Gastroesophageal sphincter (tissue), 3 donors: ENCODE data around the gene ZRANB3.

Experiments used
- POLR2A ChIP-seq, 2 donors: fragments of 450-650 bp; IDR thresholded peaks; one replicate each; pipeline ENCODE4 v1.6.1; 2017; ENCODE audit warnings: antibody characterized with exemption in 2 of 2, mild to moderate bottlenecking in 2 of 2, moderate library complexity in 1 of 2
- TF ChIP-seq, protein P1 (sequence below), 4 experiments: fragments of 200-600 bp in 2 of 4; fragments of 450-650 bp in 2 of 4; sonication (generic) in 1 of 4; IDR thresholded peaks; one replicate each; pipeline ENCODE4 v1.5.1; 2017 to 2019; ENCODE audit warnings: antibody characterized with exemption in 4 of 4, mild to moderate bottlenecking in 2 of 4, moderate library complexity in 2 of 4

DNA sequence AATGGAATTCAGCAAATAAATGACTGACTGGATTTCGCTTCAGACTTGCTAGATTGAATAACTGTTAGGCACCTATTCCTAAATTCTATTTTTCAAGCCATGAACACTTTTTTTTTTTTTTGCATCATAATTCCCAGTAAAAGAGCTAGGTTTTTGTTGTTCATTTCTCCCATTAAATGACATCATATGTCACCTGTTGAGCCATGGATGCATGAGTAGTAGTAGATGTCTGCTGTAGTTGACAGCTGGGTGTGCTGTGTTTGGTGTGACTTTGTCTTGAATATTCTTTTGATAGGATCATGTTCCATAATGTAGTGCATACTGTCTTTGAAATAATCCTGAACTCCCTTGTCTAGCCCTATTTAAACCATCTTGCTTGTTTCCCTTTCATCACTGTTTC lies 363.7 kb downstream of the ZRANB3 start:
- TF ChIP-seq, protein P1, sequence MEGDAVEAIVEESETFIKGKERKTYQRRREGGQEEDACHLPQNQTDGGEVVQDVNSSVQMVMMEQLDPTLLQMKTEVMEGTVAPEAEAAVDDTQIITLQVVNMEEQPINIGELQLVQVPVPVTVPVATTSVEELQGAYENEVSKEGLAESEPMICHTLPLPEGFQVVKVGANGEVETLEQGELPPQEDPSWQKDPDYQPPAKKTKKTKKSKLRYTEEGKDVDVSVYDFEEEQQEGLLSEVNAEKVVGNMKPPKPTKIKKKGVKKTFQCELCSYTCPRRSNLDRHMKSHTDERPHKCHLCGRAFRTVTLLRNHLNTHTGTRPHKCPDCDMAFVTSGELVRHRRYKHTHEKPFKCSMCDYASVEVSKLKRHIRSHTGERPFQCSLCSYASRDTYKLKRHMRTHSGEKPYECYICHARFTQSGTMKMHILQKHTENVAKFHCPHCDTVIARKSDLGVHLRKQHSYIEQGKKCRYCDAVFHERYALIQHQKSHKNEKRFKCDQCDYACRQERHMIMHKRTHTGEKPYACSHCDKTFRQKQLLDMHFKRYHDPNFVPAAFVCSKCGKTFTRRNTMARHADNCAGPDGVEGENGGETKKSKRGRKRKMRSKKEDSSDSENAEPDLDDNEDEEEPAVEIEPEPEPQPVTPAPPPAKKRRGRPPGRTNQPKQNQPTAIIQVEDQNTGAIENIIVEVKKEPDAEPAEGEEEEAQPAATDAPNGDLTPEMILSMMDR (IDR thresholded peaks at IDR 0.05): no peak
- TF ChIP-seq POLR2A (IDR thresholded peaks at IDR 0.05): no peak
